Fibroblast of lung (primary cell): ENCODE results near the gene COQ4. TPM values are rescaled to one million over a fixed set of nuclear protein-coding genes. Genes with fewer than 3 reads are reported as not detected.

Experiments
- DNase-seq, 2 donors: peaks; one replicate each; pipeline versions ENCODE4 v3.0.0 to v3.0.0-alpha.2; 2010; ENCODE audit warnings: low read depth in 2 of 2
- H2AFZ ChIP-seq: 2 replicates; pipeline ENCODE4 v1.5.1; 2012; ENCODE audit warnings: low read length, control low read depth, inconsistent platforms
- H3K27ac ChIP-seq: 2 replicates; pipeline ENCODE4 v1.5.1; 2011; ENCODE audit warnings: low read length, control low read depth; ENCODE audit not compliant: insufficient read depth
- H3K27me3 ChIP-seq: 2 replicates; pipeline ENCODE4 v1.5.1; 2011; ENCODE audit warnings: mild to moderate bottlenecking, low read length; ENCODE audit not compliant: control insufficient read depth, insufficient read depth
- H3K36me3 ChIP-seq: 2 replicates; pipeline ENCODE4 v1.5.1; 2011; ENCODE audit warnings: low read length; ENCODE audit not compliant: control insufficient read depth, insufficient read depth
- H3K4me1 ChIP-seq: 2 replicates; pipeline ENCODE4 v1.5.1; 2011; ENCODE audit warnings: low read length; ENCODE audit not compliant: control insufficient read depth, insufficient read depth; ENCODE audit errors: extremely low read depth
- H3K4me2 ChIP-seq: 2 replicates; pipeline ENCODE4 v1.5.1; 2011; ENCODE audit warnings: low read length, control low read depth; ENCODE audit not compliant: insufficient read depth; ENCODE audit errors: extremely low read depth
- H3K4me3 ChIP-seq, 4 experiments: fragments of 200-600 bp in 1 of 4; sonication (generic) in 1 of 4; replicated peaks in 1 of 4; 2 replicates each; pipeline ENCODE4 v1.5.1; 2011 to 2016; ENCODE audit warnings: low read length in 4 of 4, low read depth in 3 of 4, mild to moderate bottlenecking in 3 of 4, control low read depth in 2 of 4, inconsistent platforms in 1 of 4, mixed read lengths in 1 of 4; ENCODE audit not compliant: insufficient read depth in 1 of 4; ENCODE audit errors: control extremely low read depth in 1 of 4
- H3K79me2 ChIP-seq: 2 replicates; pipeline ENCODE4 v1.5.1; 2012; ENCODE audit warnings: mild to moderate bottlenecking, low read length, inconsistent platforms; ENCODE audit not compliant: control insufficient read depth, insufficient read depth
- H3K9ac ChIP-seq: 2 replicates; pipeline ENCODE4 v1.5.1; 2011; ENCODE audit warnings: mild to moderate bottlenecking, low read length, control low read depth; ENCODE audit not compliant: insufficient read depth
- H3K9me3 ChIP-seq: 2 replicates; pipeline ENCODE4 v1.5.1; 2012; ENCODE audit warnings: low read depth, low read length; ENCODE audit not compliant: control insufficient read depth, insufficient read depth
- H4K20me1 ChIP-seq: 2 replicates; pipeline ENCODE4 v1.5.1; 2011; ENCODE audit warnings: low read length; ENCODE audit not compliant: control insufficient read depth, insufficient read depth; ENCODE audit errors: extremely low read depth
- EZH2 ChIP-seq: IDR thresholded peaks from 2 replicates; pipeline ENCODE4 v1.5.1; 2012; ENCODE audit warnings: low read length, control low read depth, mild to moderate bottlenecking; ENCODE audit errors: missing control alignments
- polyA plus RNA-seq, 2 donors: library from polyadenylated mRNA; depleted of rRNA in 1 of 2; stranded (reverse) in 1 of 2; unstranded in 1 of 2; fragments of >200 nt; gene quantifications; 2 replicates each; pipeline ENCODE4 v1.2.1, GENCODE V29; 2011 to 2012; ENCODE audit warnings: missing spikeins in 1 of 2
- total RNA-seq: library from RNA; depleted of rRNA; stranded (reverse); fragments of >200 nt; gene quantifications from 2 replicates; pipeline ENCODE4 v1.2.1, GENCODE V29; 2014
- TF ChIP-seq, protein P1 (sequence below), 2 donors: IDR thresholded peaks in 1 of 2; conservative IDR thresholded peaks in 1 of 2; 1 replicate in 1 of 2; 2 replicates in 1 of 2; pipeline ENCODE4 v1.5.1; 2011 to 2012; ENCODE audit warnings: low read length in 2 of 2, control low read depth in 1 of 2, inconsistent platforms in 1 of 2, low read depth in 1 of 2, mild to moderate bottlenecking in 1 of 2

COQ4 gene
- total and polyA plus RNA-seq, 2 donors (not counting 1 experiment from before 2014, with no cell fraction given) = 11.2 to 18.7 TPM

DNA sequence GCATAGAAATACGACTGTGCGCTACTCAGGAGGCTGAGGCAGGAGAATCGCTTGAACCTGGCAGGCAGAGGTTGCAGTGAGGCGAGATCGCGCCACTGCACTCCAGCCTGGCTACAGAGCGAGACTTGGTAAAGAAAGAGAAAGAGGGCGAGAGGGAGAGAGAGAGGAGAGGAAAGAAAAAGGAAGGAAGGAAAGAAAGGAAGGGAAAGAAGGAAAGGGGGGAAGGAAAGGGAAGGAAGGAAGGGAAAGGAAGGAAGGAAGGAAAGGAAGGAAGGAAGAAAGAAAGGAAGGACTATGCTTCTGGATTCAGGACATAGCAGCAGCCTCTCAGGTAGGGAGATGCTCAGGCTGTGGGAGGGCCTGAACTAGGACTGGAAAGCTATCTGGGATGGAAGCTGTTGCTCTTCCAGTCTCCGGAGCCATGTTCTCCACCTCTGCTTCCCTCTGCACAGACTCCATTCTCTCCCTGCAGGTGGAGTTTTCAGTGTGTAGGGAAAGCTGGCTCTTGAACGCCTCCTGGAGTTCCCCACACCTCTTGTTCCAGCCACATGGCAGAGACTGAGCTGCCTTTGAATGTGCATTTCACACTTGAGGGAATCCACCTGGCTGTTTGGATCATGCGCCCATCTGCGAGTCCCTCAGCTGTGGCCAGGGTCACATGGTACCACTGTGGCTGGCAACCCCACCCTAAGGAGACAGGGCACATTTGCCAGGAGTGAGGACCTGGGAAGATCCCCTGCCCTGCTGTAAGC is 37.4 kb upstream of the COQ4 start:
- Histone ChIP-seq H3K27me3 (no peaks in the 10 kb centered on the region), H2AFZ (no peak overlapping the region), H3K79me2 (no peaks in the 10 kb centered on the region), H3K9ac (no peak overlapping the region), H3K4me1 (no peaks in the 10 kb centered on the region), H3K4me3 (no peak overlapping the region), H3K36me3 (peaks cover 11% of the 10 kb centered on the region), H4K20me1 (no peaks in the 10 kb centered on the region), H3K4me2 (no peak overlapping the region), H3K27ac (no peak overlapping the region), H3K9me3 (no peaks in the 10 kb centered on the region)
- TF ChIP-seq EZH2 = no peak
- TF ChIP-seq, protein P1, sequence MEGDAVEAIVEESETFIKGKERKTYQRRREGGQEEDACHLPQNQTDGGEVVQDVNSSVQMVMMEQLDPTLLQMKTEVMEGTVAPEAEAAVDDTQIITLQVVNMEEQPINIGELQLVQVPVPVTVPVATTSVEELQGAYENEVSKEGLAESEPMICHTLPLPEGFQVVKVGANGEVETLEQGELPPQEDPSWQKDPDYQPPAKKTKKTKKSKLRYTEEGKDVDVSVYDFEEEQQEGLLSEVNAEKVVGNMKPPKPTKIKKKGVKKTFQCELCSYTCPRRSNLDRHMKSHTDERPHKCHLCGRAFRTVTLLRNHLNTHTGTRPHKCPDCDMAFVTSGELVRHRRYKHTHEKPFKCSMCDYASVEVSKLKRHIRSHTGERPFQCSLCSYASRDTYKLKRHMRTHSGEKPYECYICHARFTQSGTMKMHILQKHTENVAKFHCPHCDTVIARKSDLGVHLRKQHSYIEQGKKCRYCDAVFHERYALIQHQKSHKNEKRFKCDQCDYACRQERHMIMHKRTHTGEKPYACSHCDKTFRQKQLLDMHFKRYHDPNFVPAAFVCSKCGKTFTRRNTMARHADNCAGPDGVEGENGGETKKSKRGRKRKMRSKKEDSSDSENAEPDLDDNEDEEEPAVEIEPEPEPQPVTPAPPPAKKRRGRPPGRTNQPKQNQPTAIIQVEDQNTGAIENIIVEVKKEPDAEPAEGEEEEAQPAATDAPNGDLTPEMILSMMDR (conservative IDR thresholded peaks at IDR 0.05 in 1 of 2, IDR thresholded peaks at IDR 0.05 in 1 of 2; ENCODE audit: low read depth in 1 of 2, low read length in 2 of 2) = no peak
- DNase-seq = no peak

DNA sequence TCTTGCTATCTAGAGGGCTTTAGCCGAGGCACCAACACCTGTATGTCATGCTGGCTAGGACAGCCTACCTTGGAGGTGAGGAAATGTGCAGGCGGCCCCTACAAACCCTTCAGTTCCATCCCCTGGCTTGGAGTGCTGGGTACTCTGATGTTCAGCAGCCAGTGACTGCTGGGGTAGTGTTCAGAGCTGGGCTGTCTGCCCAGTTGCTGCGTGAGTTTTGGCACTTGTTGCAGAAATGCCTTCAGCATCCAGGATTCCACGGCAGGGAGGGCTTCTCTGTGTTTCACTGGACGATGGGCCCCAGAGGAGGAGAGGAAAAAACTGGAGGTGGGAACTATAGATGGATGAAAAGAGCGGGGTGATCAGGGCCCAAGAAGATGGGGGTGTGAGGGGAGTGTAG is 36.2 kb upstream of the COQ4 start:
- Histone ChIP-seq H3K27ac (no peak overlapping the region), H3K4me3 (no peak overlapping the region), H3K27me3 (no peaks in the 10 kb centered on the region), H3K4me1 (no peaks in the 10 kb centered on the region), H3K9ac (no peak overlapping the region), H3K79me2 (no peaks in the 10 kb centered on the region), H2AFZ (no peak overlapping the region), H3K36me3 (peaks cover 11% of the 10 kb centered on the region), H3K9me3 (no peaks in the 10 kb centered on the region), H4K20me1 (no peaks in the 10 kb centered on the region), H3K4me2 (no peak overlapping the region)
- DNase-seq = peak; percentile 60 to 67
- TF ChIP-seq EZH2 = no peak
- TF ChIP-seq, protein P1 (conservative IDR thresholded peaks at IDR 0.05 in 1 of 2, IDR thresholded peaks at IDR 0.05 in 1 of 2; ENCODE audit: low read depth in 1 of 2, low read length in 2 of 2) = no peak

DNA sequence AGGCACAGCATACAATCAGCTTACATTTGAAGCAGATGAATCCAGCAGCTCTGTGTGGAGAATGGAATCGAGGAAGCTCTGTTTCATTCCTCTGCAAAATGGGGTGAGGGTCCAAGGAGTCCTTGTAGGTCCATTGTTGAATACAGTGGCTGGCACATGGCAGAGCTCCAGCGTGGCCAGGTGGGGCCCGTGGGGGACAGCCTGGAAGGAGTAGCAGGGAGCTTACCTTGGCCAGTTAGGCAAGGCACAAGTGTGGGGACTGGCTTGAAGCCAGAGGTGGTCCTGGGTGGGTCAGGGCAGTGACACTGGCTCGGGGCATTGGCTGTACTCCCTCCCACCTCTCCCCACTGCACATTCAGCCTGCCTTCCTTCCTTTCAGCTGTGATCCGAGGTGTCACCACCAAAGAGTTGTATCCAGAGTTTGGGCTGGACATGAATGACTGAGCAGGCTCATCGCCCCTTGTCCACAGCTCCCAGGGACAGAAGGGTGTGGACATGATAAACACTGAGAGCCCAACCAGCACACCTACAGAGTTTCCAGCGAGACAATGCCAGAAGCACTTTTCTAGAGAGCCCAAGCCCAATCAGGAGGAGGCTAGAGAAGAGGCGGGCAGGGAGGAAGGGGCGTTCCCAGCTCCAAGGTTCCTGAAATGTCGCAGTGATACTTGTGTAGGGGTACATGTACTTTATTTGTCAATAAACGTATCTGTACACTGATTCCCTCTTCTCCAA is 34.2 kb upstream of the COQ4 start:
- Histone ChIP-seq H3K4me2 (no peak overlapping the region), H3K27ac (no peak overlapping the region), H3K9ac (no peak overlapping the region), H3K4me1 (no peaks in the 10 kb centered on the region), H4K20me1 (no peaks in the 10 kb centered on the region), H3K9me3 (no peaks in the 10 kb centered on the region), H3K4me3 (no peak overlapping the region), H3K27me3 (no peaks in the 10 kb centered on the region), H3K79me2 (no peaks in the 10 kb centered on the region), H3K36me3 (peaks cover 11% of the 10 kb centered on the region), H2AFZ (no peak overlapping the region)
- no peak for DNase-seq
- TF ChIP-seq EZH2 = no peak
- TF ChIP-seq, protein P1 (conservative IDR thresholded peaks at IDR 0.05 in 1 of 2, IDR thresholded peaks at IDR 0.05 in 1 of 2; ENCODE audit: low read depth in 1 of 2, low read length in 2 of 2) = no peak
